Upper lobe of right lung (tissue), 1 donor: ENCODE measurements around the gene IFI16. TPM values are rescaled to one million over a fixed set of nuclear protein-coding genes. Genes with fewer than 3 reads are reported as not detected.

Experiments used
- ATAC-seq: fragments of 200-7000 bp; cut with Tn5 transposase; one replicate; pipeline ENCODE4 v1.9.1; 2020; ENCODE audit warnings: mild to moderate bottlenecking, moderate library complexity
- DNase-seq: peaks from one replicate; pipeline ENCODE4 v3.0.0-alpha.2; 2020
- H3K27ac ChIP-seq: fragments of 200-600 bp; one replicate; pipeline ENCODE4 v1.8.0; 2022
- H3K27me3 ChIP-seq: fragments of 200-600 bp; one replicate; pipeline ENCODE4 v1.8.0; 2022; ENCODE audit warnings: mild to moderate bottlenecking
- H3K36me3 ChIP-seq: fragments of 200-600 bp; one replicate; pipeline ENCODE4 v1.8.0; 2022
- H3K4me1 ChIP-seq: fragments of 200-600 bp; one replicate; pipeline ENCODE4 v1.8.0; 2022
- H3K4me3 ChIP-seq: fragments of 200-600 bp; one replicate; pipeline ENCODE4 v1.8.0; 2022; ENCODE audit warnings: mild to moderate bottlenecking
- H3K9me3 ChIP-seq: fragments of 200-600 bp; one replicate; pipeline ENCODE4 v1.8.0; 2022
- intact Hi-C: fragments of 100-400 bp; cut with DNase I; formaldehyde crosslinking; loops from one replicate; pipeline ENCODE4 v1.11.0; 2022
- total RNA-seq: library from RNA; stranded (reverse); fragmentation: NEBNext Ultra II Directional; extraction: Animal tissue kit (Norgen Biotek cat#: 25700); gene quantifications from one replicate; pipeline ENCODE4 v1.2.1, GENCODE V29; 2021
- TF ChIP-seq, protein P1 (sequence below): fragments of 200-600 bp; IDR thresholded peaks from one replicate; pipeline ENCODE4 v1.8.0; 2022; ENCODE audit warnings: antibody characterized with exemption
- donor health status: DM: no; HTN: yes; CAD: no; lungs with severe emphysema.

IFI16 gene
- total RNA-seq, 1 donor from 2014 or later: 98.0 TPM

DNA sequence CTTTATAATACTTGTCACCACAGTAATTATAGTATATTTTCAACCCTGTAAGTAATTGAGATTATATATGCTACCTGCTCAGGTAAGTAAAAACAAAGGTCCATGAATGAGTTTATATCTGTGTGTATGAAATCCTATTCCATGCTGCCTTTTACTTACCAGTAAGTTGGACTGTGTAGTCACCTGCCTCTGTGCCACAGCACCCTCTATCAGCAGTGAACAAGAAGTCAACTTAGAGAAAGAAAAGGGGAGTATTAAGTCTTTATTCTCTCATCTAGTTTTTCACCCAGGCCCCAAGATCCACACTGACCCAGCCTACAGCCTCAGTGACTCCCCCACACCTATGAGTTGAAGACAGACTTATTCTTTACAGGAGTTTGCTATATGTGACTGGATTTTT lies 36.9 kb upstream of the IFI16 start:
- intact Hi-C loops: no loop called here
- TF ChIP-seq, protein P1, sequence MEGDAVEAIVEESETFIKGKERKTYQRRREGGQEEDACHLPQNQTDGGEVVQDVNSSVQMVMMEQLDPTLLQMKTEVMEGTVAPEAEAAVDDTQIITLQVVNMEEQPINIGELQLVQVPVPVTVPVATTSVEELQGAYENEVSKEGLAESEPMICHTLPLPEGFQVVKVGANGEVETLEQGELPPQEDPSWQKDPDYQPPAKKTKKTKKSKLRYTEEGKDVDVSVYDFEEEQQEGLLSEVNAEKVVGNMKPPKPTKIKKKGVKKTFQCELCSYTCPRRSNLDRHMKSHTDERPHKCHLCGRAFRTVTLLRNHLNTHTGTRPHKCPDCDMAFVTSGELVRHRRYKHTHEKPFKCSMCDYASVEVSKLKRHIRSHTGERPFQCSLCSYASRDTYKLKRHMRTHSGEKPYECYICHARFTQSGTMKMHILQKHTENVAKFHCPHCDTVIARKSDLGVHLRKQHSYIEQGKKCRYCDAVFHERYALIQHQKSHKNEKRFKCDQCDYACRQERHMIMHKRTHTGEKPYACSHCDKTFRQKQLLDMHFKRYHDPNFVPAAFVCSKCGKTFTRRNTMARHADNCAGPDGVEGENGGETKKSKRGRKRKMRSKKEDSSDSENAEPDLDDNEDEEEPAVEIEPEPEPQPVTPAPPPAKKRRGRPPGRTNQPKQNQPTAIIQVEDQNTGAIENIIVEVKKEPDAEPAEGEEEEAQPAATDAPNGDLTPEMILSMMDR: no peak
- ATAC-seq (no peak), DNase-seq (no peak)
- H3K4me1 ChIP-seq: no peaks in the 10 kb centered on the region
- no peaks in the 10 kb centered on the region for H3K36me3 ChIP-seq
- H3K4me3 ChIP-seq: no peak overlapping the region
- H3K27me3 ChIP-seq: no peaks in the 10 kb centered on the region
- no peaks in the 10 kb centered on the region for H3K9me3 ChIP-seq
- H3K27ac ChIP-seq: no peak overlapping the region

DNA sequence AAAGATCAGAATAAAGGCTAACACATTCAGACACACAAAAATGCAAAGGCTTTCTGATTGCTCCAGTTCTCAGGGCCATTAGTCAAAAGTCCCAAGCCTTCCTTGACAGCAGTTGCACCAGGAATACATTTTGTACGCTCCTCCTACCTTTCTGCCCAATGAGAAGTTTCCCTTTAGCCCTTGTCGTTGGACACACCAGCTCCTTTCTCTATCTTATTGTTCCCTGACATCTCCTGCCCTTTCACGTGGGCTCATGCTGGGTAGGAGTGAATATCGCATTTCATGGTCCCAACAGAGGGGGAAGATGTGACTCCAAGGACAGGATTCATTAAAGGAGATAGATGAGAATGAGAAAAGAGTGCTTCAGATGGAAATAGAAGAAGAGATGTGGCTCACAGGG lies 33.5 kb upstream of the IFI16 start:
- intact Hi-C loops: no loop called here
- no peak overlapping the region for H3K27ac ChIP-seq
- no peaks in the 10 kb centered on the region for H3K4me1 ChIP-seq
- DNase-seq: no peak
- H3K4me3 ChIP-seq: no peak overlapping the region
- no peaks in the 10 kb centered on the region for H3K9me3 ChIP-seq
- no peaks in the 10 kb centered on the region for H3K36me3 ChIP-seq
- no peak for ATAC-seq
- TF ChIP-seq, protein P1: no peak
- H3K27me3 ChIP-seq: no peaks in the 10 kb centered on the region

DNA sequence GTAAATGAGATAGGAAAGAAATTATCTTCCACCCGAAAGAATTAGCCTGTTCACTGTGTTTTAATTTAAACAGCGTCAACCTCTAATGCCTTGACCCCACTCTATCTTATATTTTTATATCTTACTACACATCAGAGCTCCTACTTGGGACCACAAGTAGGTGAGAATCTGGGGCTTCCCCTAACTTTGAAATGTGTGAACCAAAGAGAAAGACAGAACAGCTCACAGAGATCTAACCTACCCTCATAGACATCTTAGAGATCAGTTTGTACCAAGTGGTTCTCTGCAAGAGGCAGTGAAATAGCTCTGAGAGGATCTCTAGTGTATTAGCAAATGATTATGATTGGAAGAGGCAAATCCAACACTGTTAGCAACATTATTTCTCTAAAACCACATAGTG lies 31.0 kb upstream of the IFI16 start:
- no peak overlapping the region for H3K4me3 ChIP-seq
- TF ChIP-seq, protein P1: no peak
- no peaks in the 10 kb centered on the region for H3K4me1 ChIP-seq
- DNase-seq: no peak
- no peaks in the 10 kb centered on the region for H3K27me3 ChIP-seq
- no peak overlapping the region for H3K27ac ChIP-seq
- H3K36me3 ChIP-seq: no peaks in the 10 kb centered on the region
- intact Hi-C loops: no loop called here
- no peak for ATAC-seq
- no peaks in the 10 kb centered on the region for H3K9me3 ChIP-seq

DNA sequence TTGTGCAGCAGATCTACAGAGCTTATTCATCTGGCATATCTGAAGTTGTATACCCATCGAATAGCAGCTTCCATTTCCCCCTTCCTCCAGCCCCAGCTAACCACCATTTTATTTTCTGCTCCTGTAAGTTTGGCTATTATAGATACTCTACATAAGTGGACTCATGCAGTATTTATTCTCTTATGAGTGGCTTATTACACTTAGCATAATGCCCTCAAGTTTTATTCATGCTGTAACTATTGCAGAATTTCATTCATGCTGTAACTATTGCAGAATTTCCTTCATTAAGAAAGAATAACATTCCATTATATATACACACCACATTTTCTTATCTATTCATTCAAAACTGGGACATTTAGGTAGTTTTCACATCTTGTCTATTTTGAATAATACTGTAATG lies 30.5 kb upstream of the IFI16 start:
- Histone ChIP-seq H3K36me3 (no peaks in the 10 kb centered on the region), H3K27ac (no peak overlapping the region), H3K4me1 (no peaks in the 10 kb centered on the region), H3K4me3 (no peak overlapping the region), H3K27me3 (no peaks in the 10 kb centered on the region), H3K9me3 (no peaks in the 10 kb centered on the region)
- ATAC-seq (no peak), DNase-seq (no peak)
- TF ChIP-seq, protein P1: no peak
- intact Hi-C loops: no loop called here

DNA sequence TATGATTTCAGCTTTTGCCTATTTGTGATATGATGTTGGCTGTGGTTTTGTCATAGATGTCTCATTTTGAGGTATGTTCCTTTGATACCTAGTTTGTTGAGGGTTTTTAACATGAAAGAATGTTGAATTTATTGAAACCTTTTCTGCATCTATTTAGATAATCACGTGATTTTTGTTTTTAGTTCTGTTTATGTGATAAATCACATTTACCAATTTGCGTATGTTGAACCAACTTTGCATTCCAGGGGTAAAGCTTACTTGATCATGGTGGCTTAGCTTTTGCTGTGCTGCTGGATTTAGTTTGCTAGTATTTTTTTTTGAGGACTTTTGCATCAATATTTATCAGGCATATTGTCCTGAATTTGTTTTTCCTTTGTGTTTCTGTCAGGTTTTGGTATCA lies 26.5 kb upstream of the IFI16 start:
- ATAC-seq (no peak), DNase-seq (no peak)
- Histone ChIP-seq H3K36me3 (no peaks in the 10 kb centered on the region), H3K9me3 (no peaks in the 10 kb centered on the region), H3K27ac (no peak overlapping the region), H3K4me3 (no peak overlapping the region), H3K27me3 (no peaks in the 10 kb centered on the region), H3K4me1 (no peaks in the 10 kb centered on the region)
- intact Hi-C loops: no loop called here
- TF ChIP-seq, protein P1: no peak

DNA sequence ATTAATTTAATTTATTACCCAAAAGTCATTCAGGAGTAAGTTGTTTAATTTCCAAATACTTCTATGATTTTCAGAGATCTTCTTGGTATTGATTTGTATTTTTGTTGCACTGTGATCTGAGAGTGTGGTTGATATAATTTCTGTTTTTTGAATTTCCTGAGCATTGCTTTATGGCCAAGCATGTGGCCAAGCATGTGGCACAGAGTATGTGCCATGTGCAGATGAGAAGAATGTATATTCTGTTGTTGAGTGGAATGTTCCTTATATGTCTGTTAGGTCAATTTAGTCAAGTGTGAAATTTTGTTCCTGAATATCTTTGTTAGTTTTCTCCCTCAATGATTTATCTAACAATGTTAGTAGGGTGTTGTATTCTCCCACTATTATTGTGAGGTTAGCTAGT lies 25.3 kb upstream of the IFI16 start:
- H3K27me3 ChIP-seq: no peaks in the 10 kb centered on the region
- DNase-seq (no peak), ATAC-seq (no peak)
- TF ChIP-seq, protein P1: no peak
- no peaks in the 10 kb centered on the region for H3K4me1 ChIP-seq
- H3K36me3 ChIP-seq: no peaks in the 10 kb centered on the region
- no peak overlapping the region for H3K27ac ChIP-seq
- H3K4me3 ChIP-seq: no peak overlapping the region
- no peaks in the 10 kb centered on the region for H3K9me3 ChIP-seq
- intact Hi-C loops: no loop called here
